Activated CD4-positive, CD25-positive, alpha-beta regulatory T cell treated with anti-CD3 and anti-CD28 coated beads, Interleukin-2, amount 50 U/mL, for 72 hours (primary cell): ENCODE measurements around the gene PRR18.

Experiments
- DNase-seq: peaks from one replicate; pipeline ENCODE4 v3.0.0; 2021

PRR18 gene

DNA sequence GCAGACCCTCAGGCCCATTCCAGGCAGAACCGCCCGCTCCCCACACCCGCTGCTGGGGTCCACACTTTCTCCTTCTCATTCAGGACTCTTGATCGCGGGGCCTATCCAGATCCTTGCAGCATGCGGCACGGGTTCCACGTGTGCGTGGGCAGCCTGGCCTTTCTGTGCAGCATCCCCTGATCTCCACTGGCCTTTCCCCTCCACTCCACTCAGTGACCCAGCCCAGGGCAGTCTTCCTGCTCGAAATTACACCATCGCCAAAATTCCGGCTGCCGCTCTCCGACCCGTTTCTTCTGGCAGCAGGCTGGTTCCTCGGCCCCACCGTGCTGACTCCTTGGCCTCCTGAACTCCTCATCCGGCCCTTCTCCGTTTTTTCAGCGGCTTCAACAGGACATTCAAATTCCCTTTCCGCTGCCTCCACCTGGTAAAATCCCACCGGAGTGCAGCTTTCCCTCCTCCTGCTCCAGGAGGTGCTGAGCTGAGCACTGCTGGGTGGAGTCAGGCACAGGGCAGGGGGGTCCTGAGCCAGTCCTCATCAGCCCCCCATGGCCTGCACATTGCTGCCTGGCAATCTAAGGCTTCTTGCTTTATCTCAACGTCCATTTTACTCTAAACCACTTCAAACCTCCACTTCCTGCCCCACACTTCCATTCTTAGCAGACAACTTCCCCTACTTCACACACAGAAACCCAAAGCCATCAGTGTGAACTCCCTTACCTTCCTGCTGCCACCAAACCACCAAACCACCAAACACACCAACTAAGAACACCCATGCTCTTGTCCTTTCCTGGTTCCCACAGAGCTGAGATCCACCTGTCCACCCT is 25.2 kb upstream of the PRR18 start:
- DNase-seq: no peak

DNA sequence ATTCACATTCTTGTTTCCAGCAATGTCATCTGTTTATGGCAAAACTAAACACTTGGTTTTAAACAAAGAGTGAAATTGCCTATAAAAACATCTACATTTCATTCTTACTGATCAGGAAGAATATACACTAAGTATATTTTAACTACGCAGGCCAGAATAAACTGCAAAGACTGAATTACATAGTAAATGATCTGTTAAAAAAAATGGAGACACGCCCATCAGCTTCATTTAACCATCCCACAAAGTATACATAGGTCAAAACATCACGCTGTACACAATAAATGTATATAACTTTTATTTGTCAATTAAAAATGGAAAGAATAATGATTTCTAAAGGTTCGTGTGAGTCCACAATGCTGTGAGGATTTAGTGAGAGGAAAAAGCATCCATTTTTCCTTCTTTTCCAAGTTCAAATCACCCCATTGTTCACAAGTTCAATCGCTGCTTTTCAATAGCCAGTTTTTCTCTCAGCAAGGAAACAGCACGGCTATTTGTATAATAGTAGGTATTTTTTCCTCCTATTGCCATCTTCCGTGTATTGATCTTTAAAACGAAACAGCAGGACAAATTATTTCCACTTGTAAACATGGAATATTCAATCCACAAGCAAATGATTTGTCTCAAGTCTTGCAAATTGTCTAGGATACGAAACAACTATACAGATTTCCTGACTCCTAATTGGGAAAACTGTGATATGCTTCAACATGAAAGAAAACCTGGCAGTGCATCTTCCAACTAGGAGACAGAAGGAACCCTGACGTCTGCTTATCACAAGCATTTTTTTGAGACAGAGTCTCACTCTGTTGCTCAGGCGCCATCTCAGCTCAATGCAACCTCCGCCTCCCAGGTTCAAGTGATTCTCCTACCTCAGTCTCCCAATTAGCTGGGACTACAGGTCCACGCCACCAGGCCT is 23.6 kb upstream of the PRR18 start:
- no peak for DNase-seq

DNA sequence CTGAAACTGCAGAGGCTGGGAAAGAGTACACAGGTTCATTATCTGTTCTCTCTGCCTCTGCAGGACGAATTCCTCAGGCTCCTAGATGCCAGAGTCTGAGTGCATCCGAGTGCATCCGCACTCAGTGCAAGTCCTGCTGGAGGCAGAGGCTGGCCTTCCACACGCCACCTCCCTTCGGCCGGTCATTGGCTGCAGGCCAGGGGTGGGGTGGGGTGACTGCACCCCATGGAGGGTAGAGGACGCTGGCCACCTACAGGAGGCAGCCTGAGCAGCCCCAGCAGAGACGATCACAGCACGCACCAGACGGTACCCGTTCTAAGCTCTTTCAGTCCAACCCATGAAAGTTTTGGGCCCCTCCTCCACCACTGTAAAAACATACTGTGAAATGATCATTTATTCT is 22.4 kb upstream of the PRR18 start:
- no peak for DNase-seq

DNA sequence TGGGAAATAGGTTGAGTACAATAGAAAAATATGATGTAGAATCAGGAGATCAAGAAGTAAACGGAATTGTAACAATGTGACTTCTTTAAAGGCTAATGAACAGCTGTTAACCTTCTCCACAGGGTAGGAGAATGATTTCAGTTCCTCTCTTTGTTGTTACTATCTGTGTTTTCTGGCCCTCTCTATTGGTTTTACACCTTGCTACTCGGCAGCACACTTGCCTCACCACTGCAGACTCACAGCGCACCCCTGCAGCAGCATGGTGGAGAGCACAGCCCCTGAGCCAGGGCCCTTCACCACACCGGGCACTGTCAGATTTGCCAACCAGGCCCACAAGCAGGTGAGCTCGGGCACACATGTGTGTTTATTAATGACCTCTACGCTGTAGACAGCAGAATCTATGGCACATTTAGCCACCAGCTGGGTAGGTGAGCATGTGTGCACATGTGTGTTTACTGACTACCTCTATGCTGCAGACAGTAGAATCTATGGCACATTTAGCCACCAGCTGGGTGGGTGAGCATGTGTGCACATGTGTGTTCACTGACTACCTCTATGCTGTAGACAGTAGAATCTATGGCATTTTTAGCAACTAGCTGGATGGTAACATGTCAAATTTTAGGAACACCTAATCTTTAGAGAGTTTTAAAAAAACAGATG is 17.3 kb upstream of the PRR18 start:
- no peak for DNase-seq

DNA sequence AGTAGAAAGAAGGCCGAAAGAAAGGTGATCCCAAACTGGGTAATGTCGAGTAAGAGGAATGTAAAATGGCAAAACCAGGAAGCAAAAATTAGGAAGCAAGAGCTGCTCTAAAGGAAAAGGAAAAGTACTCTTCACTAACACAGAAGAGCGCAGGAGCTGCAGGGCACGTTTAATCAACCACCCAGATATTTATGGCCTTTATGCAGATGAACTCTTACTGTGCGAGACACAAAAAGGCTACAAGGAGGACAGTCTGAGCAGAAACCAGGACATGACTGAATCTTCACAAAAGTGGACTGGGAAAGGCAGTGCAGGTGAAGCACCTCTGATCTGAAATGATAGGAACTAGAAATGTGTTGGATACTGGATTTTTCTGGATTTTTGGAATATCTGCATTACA is 15.2 kb upstream of the PRR18 start:
- DNase-seq: no peak

DNA sequence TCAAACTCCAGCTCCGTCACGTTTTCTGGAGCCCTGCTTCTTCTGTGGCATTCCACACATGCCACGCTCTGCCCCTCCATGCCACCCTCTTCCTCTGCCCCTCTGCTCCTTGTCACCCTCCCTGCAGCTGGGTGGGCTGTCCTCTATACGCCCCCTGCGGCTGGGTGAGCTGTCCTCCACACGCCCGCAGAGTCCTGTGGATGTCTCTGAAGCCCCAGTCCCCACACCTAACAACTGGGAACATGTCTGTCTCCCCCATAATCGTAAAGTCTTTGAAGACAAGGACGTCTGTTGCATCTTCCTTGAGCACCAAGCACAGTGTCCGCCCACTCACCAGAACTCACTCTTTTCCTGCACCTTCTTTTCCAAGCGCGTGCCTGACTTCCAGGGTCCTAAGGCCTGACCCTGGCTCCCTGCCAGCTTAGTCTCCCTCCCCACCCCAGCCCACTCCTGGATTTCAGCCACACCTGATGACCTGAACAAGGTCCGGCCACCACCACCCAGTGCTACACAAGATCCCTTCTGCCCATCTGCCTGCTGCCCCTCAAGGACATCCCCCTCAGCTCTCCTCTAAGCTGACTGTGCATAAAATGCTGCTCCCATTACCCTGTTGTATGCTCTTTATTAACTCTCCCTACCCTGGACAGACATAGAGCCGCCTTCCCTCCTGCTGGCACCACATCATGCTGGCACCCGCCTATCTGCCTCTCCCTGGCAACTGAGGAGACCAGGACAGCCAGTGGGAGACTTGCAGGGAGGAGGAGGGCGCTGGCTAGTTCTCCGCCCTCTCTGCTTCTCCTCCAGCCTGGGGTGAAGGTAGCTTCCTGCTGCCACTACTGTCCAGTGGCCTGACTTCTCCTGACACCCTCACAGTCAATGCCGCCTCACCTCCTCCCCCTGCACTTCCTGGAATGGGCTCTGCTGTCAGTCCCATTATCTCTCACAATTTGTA is 10.7 kb upstream of the PRR18 start:
- DNase-seq: no peak

DNA sequence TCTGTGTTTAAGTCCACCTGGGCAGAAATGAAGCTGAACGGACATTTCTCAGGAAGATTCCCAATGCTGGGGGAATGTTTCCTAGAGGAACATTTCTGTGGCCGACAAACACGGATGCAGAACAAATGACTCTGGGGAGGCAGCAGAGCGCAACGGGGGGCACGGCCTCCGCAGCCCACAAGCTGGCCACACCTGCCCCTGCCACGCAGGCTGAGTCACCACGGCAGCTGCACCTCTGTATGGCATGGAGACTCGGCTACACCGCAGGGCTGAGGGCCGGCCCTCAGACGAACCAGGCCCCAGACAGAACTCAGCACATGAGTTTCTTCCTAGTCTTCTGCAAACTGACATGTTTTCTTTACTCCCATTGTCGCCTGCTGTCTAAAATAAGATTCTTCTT is 10.0 kb upstream of the PRR18 start:
- DNase-seq: no peak

DNA sequence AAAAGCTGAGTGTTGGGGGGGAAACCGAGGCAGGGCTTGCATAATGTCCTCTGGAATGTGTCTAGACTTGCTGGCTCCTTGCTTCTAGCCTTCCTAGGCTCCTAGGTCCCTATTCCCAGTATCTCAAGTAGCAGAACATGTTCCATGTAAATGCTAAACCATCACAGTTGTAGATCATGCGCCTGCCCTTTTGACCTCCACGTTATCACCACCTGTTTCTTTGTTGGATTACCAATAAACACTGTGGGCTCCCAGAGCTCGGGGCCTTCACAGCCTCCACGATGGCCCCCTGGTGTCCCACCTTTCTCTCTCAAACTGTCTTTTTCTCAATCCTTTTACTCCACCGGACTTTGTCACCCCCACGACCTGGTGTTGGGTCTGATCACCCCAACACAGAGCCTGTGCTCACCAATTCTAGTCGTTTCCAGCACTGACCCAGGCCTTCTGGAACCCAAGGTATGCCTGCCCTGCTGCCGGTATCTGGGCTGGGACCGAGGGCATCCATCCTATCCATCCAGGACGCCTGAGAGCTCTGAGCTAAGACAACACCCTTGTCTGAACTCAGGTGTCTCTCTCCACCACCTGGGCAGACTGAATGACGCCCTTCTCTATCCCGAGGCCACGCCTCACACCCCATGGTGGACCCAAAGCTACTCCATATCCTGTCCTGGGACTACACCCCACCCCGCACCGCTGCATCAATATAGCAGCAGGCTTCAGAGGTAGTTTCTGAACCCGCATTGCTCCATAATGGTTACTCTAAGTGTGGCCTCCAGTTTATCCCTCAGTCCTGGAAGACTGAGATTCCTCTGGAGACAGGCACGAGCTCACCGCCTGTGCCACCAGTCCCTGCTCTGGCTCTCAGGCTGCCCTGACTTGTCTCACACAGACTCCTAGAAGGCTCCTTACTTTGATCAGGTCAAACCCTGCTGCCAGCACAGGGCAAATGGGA is 9.3 kb upstream of the PRR18 start:
- no peak for DNase-seq

DNA sequence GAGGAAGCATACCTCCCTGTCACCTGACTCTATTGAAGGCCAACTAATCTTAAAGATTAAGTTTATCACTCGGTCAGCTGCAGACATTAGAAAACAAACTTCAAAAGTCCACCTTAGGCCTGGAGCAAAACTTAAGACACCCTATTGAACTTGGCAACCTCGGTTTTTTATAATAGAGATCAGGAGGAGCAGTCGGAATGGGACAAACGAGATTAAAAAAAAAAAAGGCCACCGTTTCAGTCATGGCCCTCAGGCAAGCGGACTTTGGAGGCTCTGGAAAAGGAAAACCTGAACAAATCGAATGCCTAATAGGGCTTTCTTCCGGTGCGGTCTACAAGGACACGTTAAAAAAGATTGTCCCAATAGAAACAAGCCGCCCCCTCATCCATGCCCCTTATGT is 7.2 kb upstream of the PRR18 start:
- no peak for DNase-seq

DNA sequence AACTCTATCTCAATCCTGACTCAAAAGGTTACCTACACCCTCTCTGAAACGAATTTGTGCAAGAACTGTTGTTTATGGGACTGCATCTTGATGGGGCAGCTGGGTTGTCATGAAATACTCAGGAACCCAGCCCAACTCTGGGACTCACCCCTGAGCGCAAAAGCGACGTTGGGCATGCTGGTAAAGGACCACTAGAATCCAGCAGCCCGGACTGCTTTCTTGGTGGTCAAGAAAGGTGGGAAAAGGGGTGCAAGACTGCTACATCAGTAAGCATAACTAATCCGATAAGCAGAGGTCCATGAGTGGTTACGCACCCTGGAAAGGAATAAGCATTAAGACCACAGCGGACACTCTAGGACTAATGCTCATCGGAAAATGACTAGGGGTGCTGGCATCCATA is 6.3 kb upstream of the PRR18 start:
- no peak for DNase-seq

DNA sequence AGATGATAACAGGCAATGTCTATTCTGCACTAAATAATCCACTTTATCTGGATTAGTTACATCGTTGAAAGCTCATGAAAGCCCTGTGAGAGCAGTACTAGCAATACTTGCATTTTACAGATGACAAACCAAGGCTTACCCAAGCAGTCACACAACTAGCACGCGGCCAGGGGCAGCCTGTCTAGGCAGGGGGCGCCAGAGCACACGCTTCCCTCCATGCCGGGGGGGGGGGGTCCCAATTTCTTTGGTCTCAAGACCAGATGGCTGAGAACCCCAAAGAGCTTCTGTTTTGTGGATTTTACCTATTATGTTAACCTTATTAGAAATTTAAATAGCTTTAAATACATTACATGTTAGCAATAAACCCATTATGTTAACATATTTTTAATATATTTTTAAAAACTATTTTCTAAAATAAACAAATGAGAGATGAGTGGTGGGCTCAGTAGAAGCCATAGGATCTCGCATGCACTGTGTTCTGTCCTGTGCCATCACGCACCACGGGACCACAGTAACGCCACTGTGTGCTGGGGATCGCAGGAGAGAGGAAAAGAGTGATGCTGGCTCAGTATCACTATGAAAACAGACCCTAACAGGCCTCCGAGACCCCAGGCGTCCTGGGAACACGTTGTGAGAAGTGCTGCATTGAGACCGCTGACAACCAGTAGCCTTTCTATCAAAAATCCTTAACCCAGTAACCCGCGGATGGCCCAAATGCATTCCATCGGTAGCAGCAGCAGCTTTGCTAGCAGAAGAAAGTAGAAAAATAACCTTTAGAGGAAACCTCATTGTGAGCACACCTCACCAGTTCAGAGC is 5.3 kb upstream of the PRR18 start:
- DNase-seq: no peak

DNA sequence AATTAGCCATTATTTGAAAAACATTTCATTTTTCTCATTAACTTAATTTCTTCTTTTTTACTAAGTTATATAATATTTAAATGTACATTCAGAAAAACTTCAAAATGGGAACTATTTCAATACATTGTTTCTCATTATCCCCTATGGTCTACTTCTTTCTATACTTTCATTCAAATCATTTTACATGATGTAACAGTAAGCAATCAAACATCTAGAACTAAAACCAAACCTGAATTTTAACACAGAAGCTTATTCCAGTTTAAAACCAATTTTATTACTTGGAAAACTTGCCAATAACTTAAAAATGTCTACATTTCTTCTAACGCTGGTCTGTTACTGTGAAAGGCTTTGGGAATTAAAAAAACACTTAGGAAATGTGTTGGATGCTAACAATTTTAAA is 4.6 kb upstream of the PRR18 start:
- DNase-seq: no peak

DNA sequence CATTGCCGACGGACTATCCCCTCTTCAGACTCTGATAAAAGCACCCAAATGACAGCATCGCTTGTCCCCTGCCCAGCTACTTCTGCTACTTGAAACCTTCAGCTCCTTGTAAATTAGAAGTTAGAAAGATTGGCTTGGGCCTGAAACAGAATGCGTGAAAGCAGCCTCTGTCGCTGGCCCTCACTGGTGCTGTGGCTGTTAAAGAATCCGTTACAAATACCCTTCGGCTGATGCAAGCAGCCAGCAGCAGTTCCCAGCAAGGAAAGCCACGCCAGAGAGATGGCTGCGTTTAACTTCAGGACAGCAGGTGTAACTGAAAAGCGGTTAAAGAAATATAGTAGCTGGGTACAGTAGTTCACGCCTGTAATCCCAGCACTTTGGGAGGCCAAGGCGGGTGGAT is 2.4 kb upstream of the PRR18 start:
- no peak for DNase-seq

DNA sequence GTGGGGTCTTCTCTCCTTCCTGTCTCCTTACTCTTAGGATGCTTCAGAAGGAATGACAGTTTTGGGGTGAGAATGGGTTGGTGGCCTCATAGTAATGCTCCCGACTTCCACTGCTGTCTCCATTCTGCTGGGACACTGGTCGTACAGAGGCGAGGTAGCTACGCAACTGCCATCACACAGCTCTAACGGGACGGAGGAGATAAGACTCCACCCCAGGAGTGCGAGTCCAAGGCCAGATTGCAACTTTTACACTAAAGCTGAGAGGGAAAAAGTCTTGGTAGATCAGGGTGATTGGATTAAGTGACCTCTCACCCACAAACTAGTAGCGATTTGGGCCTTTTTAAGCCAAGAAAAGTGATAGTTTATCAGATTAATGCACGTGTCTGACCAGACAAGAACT is 1.8 kb upstream of the PRR18 start:
- DNase-seq: no peak

DNA sequence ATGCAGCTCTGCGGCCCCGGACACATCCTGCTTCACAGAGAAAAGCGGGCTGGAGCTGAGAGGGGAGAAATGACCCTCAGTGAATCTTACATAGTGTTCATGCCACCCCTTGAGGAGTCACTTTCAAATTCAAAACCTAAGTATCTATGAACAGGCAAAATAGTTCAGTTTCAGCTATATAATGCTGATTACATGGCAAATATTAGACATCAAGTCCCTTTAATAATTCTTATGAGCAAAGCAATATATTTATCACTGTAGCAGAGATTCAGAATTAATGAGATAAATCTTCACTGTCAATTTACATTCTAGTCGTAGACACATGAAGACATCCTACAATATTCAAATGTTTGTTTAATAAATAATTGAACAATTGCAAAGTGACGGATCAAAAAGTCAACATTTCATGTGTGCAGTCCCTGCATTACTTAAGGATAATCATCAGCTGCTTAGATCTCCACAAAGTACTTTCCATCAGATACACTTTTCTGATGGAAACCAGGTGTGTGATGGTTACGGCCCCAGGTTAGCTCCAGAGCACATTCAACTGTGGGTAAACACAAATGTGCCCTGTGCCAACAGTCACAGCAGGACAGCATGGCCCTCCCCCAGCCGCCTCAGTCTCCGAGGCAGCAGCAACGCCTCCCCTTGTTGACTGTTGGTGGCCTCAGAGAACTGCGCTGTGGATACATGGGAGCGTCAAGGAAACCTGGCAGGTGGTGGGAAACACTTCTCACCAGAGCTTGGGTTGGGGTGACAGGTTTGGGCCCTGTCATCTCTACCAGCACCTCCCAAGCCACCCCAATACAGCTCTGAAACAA is 787 bp upstream of the PRR18 start:
- no peak for DNase-seq

DNA sequence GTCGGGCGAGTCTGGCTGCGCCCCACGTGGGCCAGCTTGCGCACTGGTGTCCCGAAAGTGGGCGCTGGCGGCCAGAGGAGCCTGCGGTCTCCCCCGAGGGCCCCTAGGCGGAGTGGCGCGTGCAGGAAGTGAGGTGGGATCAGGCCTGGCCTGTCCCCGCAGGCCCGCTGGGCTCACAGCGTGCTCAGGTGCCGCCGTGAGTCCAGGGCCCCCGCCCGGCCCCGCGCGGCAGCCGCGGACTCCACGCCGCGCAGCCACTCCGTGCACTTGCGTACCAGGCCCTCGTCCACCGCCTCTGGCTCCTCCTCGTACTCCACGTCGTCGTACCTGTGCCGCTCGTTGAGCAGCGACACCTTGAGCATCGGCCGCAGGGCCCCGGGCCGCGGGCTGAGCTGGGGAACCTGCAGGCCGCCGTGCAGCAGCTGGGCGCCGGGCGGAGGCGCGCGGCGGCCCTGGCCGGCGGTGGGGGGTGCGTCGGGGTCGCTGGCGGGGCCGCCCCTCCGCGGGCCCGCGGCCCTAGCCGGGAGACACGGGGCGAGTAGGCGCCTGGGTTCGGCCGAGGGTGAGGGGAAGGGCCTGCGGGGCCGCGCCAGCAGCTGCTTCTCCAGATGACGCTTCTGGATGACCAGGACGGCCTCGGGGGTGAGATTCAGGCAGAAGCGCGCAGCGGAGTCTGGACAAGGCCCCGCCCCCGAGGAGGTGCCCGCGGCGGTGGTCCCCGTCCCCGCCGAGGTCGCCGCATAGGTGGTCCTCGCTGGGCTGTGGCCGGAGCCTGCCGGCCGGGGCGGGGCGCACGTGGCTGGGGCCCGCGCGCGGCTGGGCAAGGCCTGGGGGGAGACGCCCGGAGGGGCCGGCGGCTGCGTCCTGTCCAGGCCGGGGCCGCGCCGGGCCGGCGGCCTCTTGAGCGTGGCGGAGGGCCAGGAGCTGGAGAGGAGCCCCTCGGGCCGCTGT is 835 bp downstream of the PRR18 start:
- DNase-seq: no peak

DNA sequence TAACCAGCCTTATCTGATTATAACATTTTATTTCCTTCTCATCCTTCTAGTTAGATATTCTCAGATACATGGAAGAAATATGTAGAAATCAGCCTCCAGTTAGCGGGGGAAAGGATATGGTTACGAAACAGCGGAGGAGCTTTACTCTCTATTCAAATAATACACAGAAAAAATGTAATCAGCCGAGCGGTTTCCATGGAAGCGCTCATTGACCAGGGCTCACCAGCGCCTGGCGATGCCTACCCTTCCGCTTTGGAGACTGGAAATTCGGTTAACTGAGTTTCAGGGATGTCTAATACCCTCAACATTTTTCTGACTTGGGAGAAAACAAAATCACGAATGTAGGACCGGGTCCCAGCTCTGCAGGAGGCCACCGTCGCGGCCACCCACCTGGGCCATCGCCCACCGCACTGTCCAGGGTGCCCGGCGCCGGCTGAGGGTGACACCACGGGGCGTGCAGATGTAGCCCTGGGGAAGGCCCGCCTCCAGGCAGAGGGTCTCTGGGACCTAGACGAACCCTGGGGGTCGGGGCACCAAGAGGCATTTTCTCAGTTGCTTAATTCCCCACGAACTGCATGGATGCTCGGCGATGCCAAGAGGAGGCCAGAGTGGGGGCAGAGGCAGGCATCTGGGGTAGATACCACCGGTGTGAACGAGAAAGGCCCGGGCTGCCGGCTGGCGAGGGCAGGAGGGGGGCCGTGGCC is 1.7 kb downstream of the PRR18 start:
- no peak for DNase-seq
